ENCODE data around the gene CYB5D1.

- TF ChIP-seq, protein P1, sequence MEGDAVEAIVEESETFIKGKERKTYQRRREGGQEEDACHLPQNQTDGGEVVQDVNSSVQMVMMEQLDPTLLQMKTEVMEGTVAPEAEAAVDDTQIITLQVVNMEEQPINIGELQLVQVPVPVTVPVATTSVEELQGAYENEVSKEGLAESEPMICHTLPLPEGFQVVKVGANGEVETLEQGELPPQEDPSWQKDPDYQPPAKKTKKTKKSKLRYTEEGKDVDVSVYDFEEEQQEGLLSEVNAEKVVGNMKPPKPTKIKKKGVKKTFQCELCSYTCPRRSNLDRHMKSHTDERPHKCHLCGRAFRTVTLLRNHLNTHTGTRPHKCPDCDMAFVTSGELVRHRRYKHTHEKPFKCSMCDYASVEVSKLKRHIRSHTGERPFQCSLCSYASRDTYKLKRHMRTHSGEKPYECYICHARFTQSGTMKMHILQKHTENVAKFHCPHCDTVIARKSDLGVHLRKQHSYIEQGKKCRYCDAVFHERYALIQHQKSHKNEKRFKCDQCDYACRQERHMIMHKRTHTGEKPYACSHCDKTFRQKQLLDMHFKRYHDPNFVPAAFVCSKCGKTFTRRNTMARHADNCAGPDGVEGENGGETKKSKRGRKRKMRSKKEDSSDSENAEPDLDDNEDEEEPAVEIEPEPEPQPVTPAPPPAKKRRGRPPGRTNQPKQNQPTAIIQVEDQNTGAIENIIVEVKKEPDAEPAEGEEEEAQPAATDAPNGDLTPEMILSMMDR (IDR thresholded peaks at IDR 0.05), result peak; percentile 95 to 99 (median 98)
- TF ChIP-seq POLR2A (IDR thresholded peaks at IDR 0.05), result no peak
Observed at GRCh38 chr17:7851438-7852261, 6.2 kb upstream of the CYB5D1 start.

Data from vagina (tissue), 2 donors.